IPS-18a (cell line): Measurements from ENCODE around the gene DCP1B.

Experiments used
- H3K27ac ChIP-seq: one replicate; pipeline ENCODE4 v1.5.1; 2013; ENCODE audit warnings: low read length
- H3K27me3 ChIP-seq: one replicate; pipeline ENCODE4 v1.6.1; 2013; ENCODE audit warnings: mild to moderate bottlenecking, low read length; ENCODE audit not compliant: control insufficient read depth, insufficient read depth
- H3K36me3 ChIP-seq: one replicate; pipeline ENCODE4 v1.6.1; 2013; ENCODE audit warnings: low read depth, low read length; ENCODE audit not compliant: control insufficient read depth
- H3K4me1 ChIP-seq: one replicate; pipeline ENCODE4 v1.6.1; 2013; ENCODE audit warnings: low read depth, low read length; ENCODE audit not compliant: control insufficient read depth
- H3K4me3 ChIP-seq: one replicate; pipeline ENCODE4 v1.5.1; 2013; ENCODE audit warnings: low read length
- H3K9ac ChIP-seq: one replicate; pipeline ENCODE4 v1.6.1; 2013; ENCODE audit warnings: mild to moderate bottlenecking, low read length, moderate library complexity
- H3K9me3 ChIP-seq: one replicate; pipeline ENCODE4 v1.6.1; 2013; ENCODE audit warnings: low read depth, low read length; ENCODE audit not compliant: control insufficient read depth

Gene DCP1B

GRCh38 chr12:2014231-2014630, 10.0 kb upstream of the DCP1B start:
- Histone ChIP-seq H3K4me3 (no peak overlapping the region), H3K27ac (no peak overlapping the region), H3K27me3 (no peaks in the 10 kb centered on the region), H3K9ac (no peak overlapping the region), H3K4me1 (peaks cover 21% of the 10 kb centered on the region), H3K36me3 (no peaks in the 10 kb centered on the region), H3K9me3 (no peaks in the 10 kb centered on the region)

GRCh38 chr12:2013527-2014223, 9.4 kb upstream of the DCP1B start:
- no peaks in the 10 kb centered on the region for H3K36me3 ChIP-seq
- H3K27ac ChIP-seq: no peak overlapping the region
- H3K4me3 ChIP-seq: no peak overlapping the region
- H3K9ac ChIP-seq: no peak overlapping the region
- no peaks in the 10 kb centered on the region for H3K27me3 ChIP-seq
- no peaks in the 10 kb centered on the region for H3K9me3 ChIP-seq
- peaks cover 22% of the 10 kb centered on the region for H3K4me1 ChIP-seq

DNA sequence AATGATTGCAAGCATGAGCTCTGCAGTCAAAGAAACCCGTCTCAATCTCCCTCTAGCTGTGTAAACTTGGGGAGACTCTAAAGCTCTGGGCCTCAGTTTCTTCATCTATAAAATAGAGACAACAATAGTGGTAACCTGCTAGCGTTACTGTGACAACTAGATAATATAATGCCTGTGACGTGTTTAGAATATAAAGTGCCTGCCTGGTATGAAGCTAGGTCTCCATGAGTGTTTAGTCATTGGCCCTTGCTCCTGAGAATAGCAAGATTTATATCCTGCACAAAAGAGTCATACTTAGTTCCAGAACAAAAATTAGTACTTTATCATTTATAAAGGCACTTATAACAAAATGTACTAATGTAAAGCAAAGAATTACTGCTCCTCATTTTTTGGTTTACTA, 8.8 kb upstream of the DCP1B start:
- H3K4me1 ChIP-seq: peaks cover 21% of the 10 kb centered on the region
- no peaks in the 10 kb centered on the region for H3K36me3 ChIP-seq
- no peak overlapping the region for H3K27ac ChIP-seq
- H3K27me3 ChIP-seq: no peaks in the 10 kb centered on the region
- no peak overlapping the region for H3K4me3 ChIP-seq
- no peaks in the 10 kb centered on the region for H3K9me3 ChIP-seq
- no peak overlapping the region for H3K9ac ChIP-seq

GRCh38 chr12:2011643-2012607, 7.7 kb upstream of the DCP1B start:
- Histone ChIP-seq H3K27me3 (no peaks in the 10 kb centered on the region), H3K27ac (no peak overlapping the region), H3K36me3 (no peaks in the 10 kb centered on the region), H3K9ac (no peak overlapping the region), H3K9me3 (no peaks in the 10 kb centered on the region), H3K4me1 (peaks cover 19% of the 10 kb centered on the region), H3K4me3 (no peak overlapping the region)

- Histone ChIP-seq H3K27me3 (no peaks in the 10 kb centered on the region), H3K9me3 (no peaks in the 10 kb centered on the region), H3K9ac (no peak overlapping the region), H3K36me3 (no peaks in the 10 kb centered on the region), H3K27ac (no peak overlapping the region), H3K4me1 (peaks cover 24% of the 10 kb centered on the region), H3K4me3 (no peak overlapping the region)
Measured at GRCh38 chr12:2009623-2010022, 5.4 kb upstream of the DCP1B start.

DNA sequence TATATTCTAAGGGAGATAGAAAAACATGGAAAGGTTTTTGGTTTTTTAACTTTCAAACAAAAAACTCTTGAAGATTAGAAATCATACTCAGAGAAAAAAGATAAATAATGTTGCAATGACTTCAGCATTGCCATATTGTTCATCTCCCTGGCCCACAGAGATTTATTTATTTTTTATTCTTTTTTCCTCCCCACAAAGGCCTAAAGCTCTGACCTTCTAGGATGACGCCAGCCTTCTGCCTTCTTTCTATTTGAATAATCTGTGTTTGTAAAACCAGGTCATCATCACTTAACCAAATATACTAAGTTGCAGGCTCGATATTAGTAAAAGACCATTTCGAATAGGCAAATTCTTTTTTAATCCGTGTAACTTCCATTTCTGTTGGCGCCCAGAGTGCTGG, 4.4 kb upstream of the DCP1B start:
- Histone ChIP-seq H3K36me3 (no peaks in the 10 kb centered on the region), H3K27me3 (no peaks in the 10 kb centered on the region), H3K9me3 (no peaks in the 10 kb centered on the region), H3K9ac (no peak overlapping the region), H3K4me1 (peaks cover 26% of the 10 kb centered on the region), H3K27ac (no peak overlapping the region), H3K4me3 (no peak overlapping the region)

GRCh38 chr12:2003676-2004112, 563 bp downstream of the DCP1B start:
- H3K9me3 ChIP-seq: no peaks in the 10 kb centered on the region
- peak overlapping the region; percentile 81 for H3K9ac ChIP-seq
- peaks cover 21% of the 10 kb centered on the region for H3K4me1 ChIP-seq
- peak overlapping the region; percentile 22 for H3K27ac ChIP-seq
- H3K4me3 ChIP-seq: peak overlapping the region; percentile 77
- no peaks in the 10 kb centered on the region for H3K36me3 ChIP-seq
- no peaks in the 10 kb centered on the region for H3K27me3 ChIP-seq

GRCh38 chr12:1995205-1995896, 8.9 kb downstream of the DCP1B start:
- H3K4me3 ChIP-seq: peak overlapping the region; percentile 28
- H3K27me3 ChIP-seq: no peaks in the 10 kb centered on the region
- peaks cover 29% of the 10 kb centered on the region for H3K4me1 ChIP-seq
- no peaks in the 10 kb centered on the region for H3K9me3 ChIP-seq
- H3K27ac ChIP-seq: no peak overlapping the region
- no peak overlapping the region for H3K9ac ChIP-seq
- peaks cover 7% of the 10 kb centered on the region for H3K36me3 ChIP-seq

- Histone ChIP-seq H3K36me3 (peaks cover 7% of the 10 kb centered on the region), H3K4me1 (peaks cover 29% of the 10 kb centered on the region), H3K27ac (no peak overlapping the region), H3K4me3 (peak overlapping the region; percentile 28), H3K27me3 (no peaks in the 10 kb centered on the region), H3K9me3 (no peaks in the 10 kb centered on the region), H3K9ac (no peak overlapping the region)
Measured at GRCh38 chr12:1994429-1995143, 9.7 kb downstream of the DCP1B start.

GRCh38 chr12:1993871-1994371, 10.3 kb downstream of the DCP1B start:
- Histone ChIP-seq H3K9me3 (no peaks in the 10 kb centered on the region), H3K4me3 (no peak overlapping the region), H3K27ac (peak overlapping the region; percentile 26), H3K9ac (no peak overlapping the region), H3K36me3 (peaks cover 7% of the 10 kb centered on the region), H3K27me3 (no peaks in the 10 kb centered on the region), H3K4me1 (peaks cover 29% of the 10 kb centered on the region)

DNA sequence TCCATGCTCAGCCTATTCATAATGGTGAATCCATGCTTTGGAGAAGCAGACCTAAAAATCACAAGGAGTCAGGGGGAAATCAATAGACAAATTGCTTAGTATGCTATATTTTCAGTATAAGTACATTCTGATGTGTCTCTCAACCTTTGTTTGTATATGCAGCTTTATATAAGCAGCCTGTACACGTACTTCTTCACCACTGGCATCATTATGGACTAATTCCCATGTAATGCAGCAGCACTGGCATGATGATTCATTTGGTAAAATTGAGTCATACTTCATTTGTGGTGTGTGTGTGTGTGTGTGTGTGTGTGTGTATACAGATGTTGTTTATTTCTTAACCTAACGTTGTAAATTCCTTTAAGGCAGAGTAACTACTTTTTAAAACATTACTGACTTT, 10.9 kb downstream of the DCP1B start:
- Histone ChIP-seq H3K9ac (no peak overlapping the region), H3K4me3 (no peak overlapping the region), H3K27me3 (no peaks in the 10 kb centered on the region), H3K9me3 (no peaks in the 10 kb centered on the region), H3K4me1 (peaks cover 27% of the 10 kb centered on the region), H3K36me3 (peaks cover 9% of the 10 kb centered on the region), H3K27ac (no peak overlapping the region)
